ENCODE results near the gene NFATC1. TPM values are rescaled to one million over a fixed set of nuclear protein-coding genes. Genes with fewer than 3 reads are reported as not detected.
A peak's percentile ranks its signal among the peaks of the same experiment; 100 is the strongest.

NFATC1 gene
- total RNA-seq, 3 donors from 2014 or later (not counting 1 experiment from before 2014, with no cell fraction given) = 35.8 to 47.4 (median 37.1) TPM

GRCh38 chr18:79404567-79404910, 8.8 kb downstream of the NFATC1 start:
- H3K36me3 ChIP-seq (ENCODE audit: control insufficient read depth, insufficient read depth, low read length) = peaks cover 2% of the 10 kb centered on the region
- peak in 1 of 2 donors; percentile 59 for DNase-seq
- peak overlapping the region; percentile 55 for H3K4me3 Mint-ChIP-seq
- H3K9me3 ChIP-seq (ENCODE audit: control insufficient read depth, insufficient read depth, low read length) = no peaks in the 10 kb centered on the region
- no peak overlapping the region for H3K4me3 ChIP-seq (ENCODE audit: low read length)
- TF ChIP-seq CTCF (IDR thresholded peaks at IDR 0.05) = no peak
- no peaks in the 10 kb centered on the region for H3K36me3 Mint-ChIP-seq
- H3K27ac Mint-ChIP-seq = peak overlapping the region; percentile 96 to 98
- H3K4me1 Mint-ChIP-seq = peaks cover 56 to 58% of the 10 kb centered on the region in 2 donors
- H3K9me3 Mint-ChIP-seq = no peaks in the 10 kb centered on the region
- H3K27ac ChIP-seq (ENCODE audit: low read length) = peak overlapping the region; percentile 92
- no peaks in the 10 kb centered on the region for H3K27me3 ChIP-seq (ENCODE audit: control insufficient read depth, insufficient read depth, low read length)
- H3K4me1 ChIP-seq (ENCODE audit: control insufficient read depth, insufficient read depth, low read length) = peaks cover 56% of the 10 kb centered on the region
- 81% methylated on average over 12 of the region's 12 CpGs for WGBS (ENCODE audit: insufficient coverage)
- H3K27me3 Mint-ChIP-seq (ENCODE audit: low read depth in 2 of 2) = no peaks in the 10 kb centered on the region
- intact Hi-C loops (cut with micrococcal nuclease) = loop anchor here (5.0 kb wide), 1 partner anchor 337 kb away; the partner anchor contains the start of gene ATP9B
- ATAC-seq = no peak

DNA sequence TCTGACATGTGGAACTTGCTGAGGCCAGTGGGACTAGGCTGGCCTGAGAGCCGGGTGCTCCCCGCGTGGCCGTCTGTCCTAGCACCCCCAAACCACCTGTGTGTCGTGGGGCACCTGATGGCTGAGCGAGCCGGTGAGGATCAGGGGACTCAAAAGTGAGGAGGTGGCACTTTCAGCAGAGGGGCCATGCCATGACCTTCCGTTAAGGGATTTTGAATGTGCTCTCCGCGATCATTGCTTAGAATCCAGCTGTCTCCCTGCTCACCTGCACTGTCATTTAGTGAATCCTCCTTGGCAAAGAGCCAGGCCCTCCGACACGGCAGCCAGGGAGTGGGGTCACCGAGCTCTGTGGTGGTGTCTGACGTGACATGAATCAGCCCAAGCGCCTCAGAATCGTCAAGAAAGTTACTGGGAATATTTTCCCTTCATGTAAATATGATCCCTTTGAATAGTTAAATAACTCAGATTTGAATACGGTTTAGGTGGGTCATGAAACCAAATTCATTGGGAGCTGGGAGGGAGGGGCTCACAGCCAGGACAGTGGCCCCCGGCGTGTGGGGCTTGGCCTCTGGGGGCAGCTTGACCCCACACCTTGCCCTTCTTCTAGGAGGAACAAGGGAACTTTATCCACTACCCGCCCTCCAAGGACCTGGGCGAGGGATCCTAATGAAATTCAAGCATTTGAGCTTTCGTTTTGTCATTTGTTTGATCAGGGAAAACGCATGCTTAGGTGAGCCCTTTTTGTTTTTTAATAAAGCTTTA, 9.5 kb downstream of the NFATC1 start:
- intact Hi-C loops (cut with micrococcal nuclease) = no loop called here
- Histone ChIP-seq H3K27me3 (ENCODE audit: control insufficient read depth, insufficient read depth, low read length) (no peaks in the 10 kb centered on the region), H3K4me3 (ENCODE audit: low read length) (peak overlapping the region; percentile 22), H3K4me1 (ENCODE audit: control insufficient read depth, insufficient read depth, low read length) (peaks cover 56% of the 10 kb centered on the region), H3K27ac (ENCODE audit: low read length) (peak overlapping the region; percentile 92), H3K9me3 (ENCODE audit: control insufficient read depth, insufficient read depth, low read length) (no peaks in the 10 kb centered on the region), H3K36me3 (ENCODE audit: control insufficient read depth, insufficient read depth, low read length) (peaks cover 2% of the 10 kb centered on the region)
- Mint-ChIP-seq H3K36me3 (no peaks in the 10 kb centered on the region), H3K4me3 (peak overlapping the region; percentile 88), H3K27ac (peak overlapping the region; percentile 96 to 98), H3K9me3 (no peaks in the 10 kb centered on the region), H3K4me1 (peaks cover 56 to 58% of the 10 kb centered on the region in 2 donors), H3K27me3 (ENCODE audit: low read depth in 2 of 2) (no peaks in the 10 kb centered on the region)
- no peak for TF ChIP-seq CTCF (IDR thresholded peaks at IDR 0.05)
- DNase-seq (peak in 1 of 2 donors; percentile 62), ATAC-seq (no peak)
- 82% methylated on average over 23 of the region's 23 CpGs for WGBS (ENCODE audit: insufficient coverage)

GRCh38 chr18:79405781-79406575, 10.2 kb downstream of the NFATC1 start:
- Mint-ChIP-seq H3K36me3 (no peaks in the 10 kb centered on the region), H3K27ac (peak overlapping the region; percentile 96 to 98), H3K27me3 (ENCODE audit: low read depth in 2 of 2) (no peaks in the 10 kb centered on the region), H3K4me1 (peaks cover 55 to 56% of the 10 kb centered on the region in 2 donors), H3K9me3 (no peaks in the 10 kb centered on the region), H3K4me3 (peak overlapping the region; percentile 88)
- Histone ChIP-seq H3K9me3 (ENCODE audit: control insufficient read depth, insufficient read depth, low read length) (no peaks in the 10 kb centered on the region), H3K27ac (ENCODE audit: low read length) (peak overlapping the region; percentile 92), H3K4me1 (ENCODE audit: control insufficient read depth, insufficient read depth, low read length) (peaks cover 54% of the 10 kb centered on the region), H3K4me3 (ENCODE audit: low read length) (peak overlapping the region; percentile 22), H3K27me3 (ENCODE audit: control insufficient read depth, insufficient read depth, low read length) (no peaks in the 10 kb centered on the region), H3K36me3 (ENCODE audit: control insufficient read depth, insufficient read depth, low read length) (peaks cover 7% of the 10 kb centered on the region)
- ATAC-seq (peak; percentile 85 to 92 (median 90)), DNase-seq (peak; percentile 73 to 95)
- no peak for TF ChIP-seq CTCF (IDR thresholded peaks at IDR 0.05)
- intact Hi-C loops (cut with micrococcal nuclease) = no loop called here
- WGBS (ENCODE audit: insufficient coverage) = 18% methylated on average over 27 of the region's 27 CpGs
